HG03280 (cell line): Measurements from ENCODE around the gene PDE4D.
"Not testable (repeated sequence)": the region's sequence is repeated elsewhere in the genome, so short reads cannot be mapped to it uniquely, and the experiment has no call there.

Experiments
- ATAC-seq: cut with Tn5 transposase; IDR thresholded peaks from one replicate; pipeline ENCODE4 v1.9.1; 2021; ENCODE audit warnings: mild to moderate bottlenecking, moderate library complexity; ENCODE audit not compliant: unreplicated experiment

The PDE4D gene

GRCh38 chr5:58968350-58968749 is 925.2 kb downstream of the PDE4D start:
- ATAC-seq: no peak

GRCh38 chr5:58967597-58968281 is 925.8 kb downstream of the PDE4D start:
- ATAC-seq: no peak

- no peak for ATAC-seq
These were observed 927.7 kb downstream of the PDE4D start for GRCh38 chr5:58965677-58966414.

GRCh38 chr5:58963821-58964220 is 929.7 kb downstream of the PDE4D start:
- no peak for ATAC-seq

- ATAC-seq: no peak
These were observed 930.2 kb downstream of the PDE4D start for GRCh38 chr5:58963361-58963760.

- peak; percentile 64 for ATAC-seq
These were observed 931.8 kb downstream of the PDE4D start for GRCh38 chr5:58961631-58962280.

GRCh38 chr5:58958701-58959100 is 934.8 kb downstream of the PDE4D start:
- no peak for ATAC-seq

- ATAC-seq: not testable (repeated sequence)
These were observed 940.3 kb downstream of the PDE4D start for GRCh38 chr5:58953218-58953617.

GRCh38 chr5:58950224-58950623 is 943.3 kb downstream of the PDE4D start:
- no peak for ATAC-seq

- peak; percentile 50 for ATAC-seq
These were observed 947.3 kb downstream of the PDE4D start for GRCh38 chr5:58946230-58946629.

GRCh38 chr5:58944221-58944620 is 949.3 kb downstream of the PDE4D start:
- no peak for ATAC-seq

- no peak for ATAC-seq
These were observed 953.1 kb downstream of the PDE4D start for GRCh38 chr5:58940446-58940845.

- ATAC-seq: no peak
These were observed 953.9 kb downstream of the PDE4D start for GRCh38 chr5:58939664-58940063.

GRCh38 chr5:58938563-58939424 is 954.7 kb downstream of the PDE4D start:
- ATAC-seq: no peak

- ATAC-seq: no peak
These were observed 956.4 kb downstream of the PDE4D start for GRCh38 chr5:58937031-58937681.

- ATAC-seq: no peak
These were observed 958.9 kb downstream of the PDE4D start for GRCh38 chr5:58934629-58935097.

- ATAC-seq: no peak
These were observed 959.5 kb downstream of the PDE4D start for GRCh38 chr5:58933891-58934628.

- ATAC-seq: no peak
These were observed 961.4 kb downstream of the PDE4D start for GRCh38 chr5:58932057-58932612.

- ATAC-seq: no peak
These were observed 963.0 kb downstream of the PDE4D start for GRCh38 chr5:58930520-58930919.
